NOMO-1 treated with DMSO at 0.1 percent for 48 hours (cell line): ENCODE results near the gene MEGF6.

Experiments used
- DNase-seq: peaks from one replicate; lab custom pipeline; 2025; ENCODE audit not compliant: unreplicated experiment; lab: John Stamatoyannopoulos, UW

The MEGF6 gene

GRCh38 chr1:3540876-3541275 lies 70.4 kb downstream of the MEGF6 start:
- no peak for DNase-seq

GRCh38 chr1:3539707-3540425 lies 71.4 kb downstream of the MEGF6 start:
- DNase-seq: no peak

- no peak for DNase-seq
Measured at GRCh38 chr1:3537359-3537758, 73.9 kb downstream of the MEGF6 start.

- no peak for DNase-seq
Measured at GRCh38 chr1:3536420-3537195, 74.7 kb downstream of the MEGF6 start.

GRCh38 chr1:3535732-3536131 lies 75.6 kb downstream of the MEGF6 start:
- DNase-seq: no peak

- DNase-seq: no peak
Measured at GRCh38 chr1:3534803-3535637, 76.3 kb downstream of the MEGF6 start.

GRCh38 chr1:3533067-3534048 lies 78.0 kb downstream of the MEGF6 start:
- DNase-seq: no peak

- no peak for DNase-seq
Measured at GRCh38 chr1:3531928-3532327, 79.4 kb downstream of the MEGF6 start.

GRCh38 chr1:3530926-3531818 lies 80.1 kb downstream of the MEGF6 start:
- DNase-seq: peak; percentile 20

- DNase-seq: no peak
Measured at GRCh38 chr1:3530086-3530925, 81.0 kb downstream of the MEGF6 start.

GRCh38 chr1:3529099-3529729 lies 82.1 kb downstream of the MEGF6 start:
- DNase-seq: no peak

GRCh38 chr1:3527774-3528173 lies 83.5 kb downstream of the MEGF6 start:
- DNase-seq: no peak

- no peak for DNase-seq
Measured at GRCh38 chr1:3525551-3526482, 85.5 kb downstream of the MEGF6 start.

- DNase-seq: no peak
Measured at GRCh38 chr1:3524556-3525203, 86.6 kb downstream of the MEGF6 start.

GRCh38 chr1:3523980-3524379 lies 87.3 kb downstream of the MEGF6 start:
- DNase-seq: no peak

- no peak for DNase-seq
Measured at GRCh38 chr1:3522564-3523265, 88.6 kb downstream of the MEGF6 start.
